ENCODE data around the gene SLC25A29.
"Not testable (repeated sequence)": the region's sequence is repeated elsewhere in the genome, so short reads cannot be mapped to it uniquely, and the experiment has no call there.

SLC25A29 gene

DNA sequence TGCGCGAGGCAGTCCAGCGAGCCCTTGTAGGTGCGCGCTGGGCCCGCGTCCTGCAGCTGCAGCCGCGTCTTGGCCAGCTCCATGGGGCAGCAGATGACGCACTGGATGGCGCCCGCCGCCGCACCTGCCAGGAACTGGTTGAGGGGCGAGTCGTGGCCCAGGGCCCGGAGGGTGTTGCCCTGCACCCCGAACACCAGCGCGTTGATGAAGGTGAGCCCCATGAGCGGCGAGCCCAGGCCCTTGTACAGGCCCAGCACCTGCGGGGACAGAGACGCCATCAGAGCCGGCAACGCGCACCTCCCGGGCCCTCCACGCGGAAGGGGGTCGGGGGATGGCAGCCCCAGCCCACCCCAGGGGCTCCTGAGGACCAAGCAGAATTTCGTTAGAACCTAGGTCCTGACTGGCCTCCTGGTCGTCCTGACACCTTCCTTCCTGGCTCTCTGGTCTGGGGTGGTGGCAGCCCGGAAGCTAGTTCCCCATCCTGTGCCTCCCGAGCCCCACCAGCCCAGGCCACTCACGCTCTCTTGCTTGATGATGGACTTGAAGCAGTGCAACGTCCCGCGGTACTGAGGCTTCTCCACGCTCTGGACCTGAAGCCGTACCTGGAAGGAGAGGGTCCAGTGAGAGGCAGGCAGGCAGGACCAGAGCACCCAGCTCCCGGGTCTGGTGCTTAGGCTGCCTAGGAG is 13.3 kb downstream of the SLC25A29 start:
- DNase-seq (ENCODE audit: low spot score) = no peak

DNA sequence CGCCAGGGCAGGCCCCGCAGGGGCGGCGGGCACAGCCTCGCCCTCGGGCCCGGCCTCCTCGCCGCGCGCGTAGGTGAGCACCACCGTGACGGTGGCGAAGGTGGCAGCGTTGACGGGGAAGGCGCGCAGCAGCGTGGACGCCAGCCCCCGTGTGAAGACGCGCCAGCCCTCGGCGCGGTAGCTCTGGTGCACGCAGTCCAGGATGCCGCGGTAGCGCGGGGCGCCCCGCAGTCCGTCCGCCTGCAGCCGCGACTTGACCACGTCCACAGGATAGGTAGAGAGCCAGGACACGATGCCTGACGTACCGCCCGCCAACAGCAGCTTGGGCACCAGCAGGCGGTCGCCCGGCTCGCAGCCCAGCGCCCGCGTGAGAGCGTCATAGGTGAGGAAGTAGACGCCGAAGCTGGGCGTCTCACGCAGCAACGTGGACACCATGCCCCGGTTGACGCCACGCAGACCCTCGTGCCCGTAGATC is 13.9 kb downstream of the SLC25A29 start:
- DNase-seq (ENCODE audit: low spot score) = no peak

DNA sequence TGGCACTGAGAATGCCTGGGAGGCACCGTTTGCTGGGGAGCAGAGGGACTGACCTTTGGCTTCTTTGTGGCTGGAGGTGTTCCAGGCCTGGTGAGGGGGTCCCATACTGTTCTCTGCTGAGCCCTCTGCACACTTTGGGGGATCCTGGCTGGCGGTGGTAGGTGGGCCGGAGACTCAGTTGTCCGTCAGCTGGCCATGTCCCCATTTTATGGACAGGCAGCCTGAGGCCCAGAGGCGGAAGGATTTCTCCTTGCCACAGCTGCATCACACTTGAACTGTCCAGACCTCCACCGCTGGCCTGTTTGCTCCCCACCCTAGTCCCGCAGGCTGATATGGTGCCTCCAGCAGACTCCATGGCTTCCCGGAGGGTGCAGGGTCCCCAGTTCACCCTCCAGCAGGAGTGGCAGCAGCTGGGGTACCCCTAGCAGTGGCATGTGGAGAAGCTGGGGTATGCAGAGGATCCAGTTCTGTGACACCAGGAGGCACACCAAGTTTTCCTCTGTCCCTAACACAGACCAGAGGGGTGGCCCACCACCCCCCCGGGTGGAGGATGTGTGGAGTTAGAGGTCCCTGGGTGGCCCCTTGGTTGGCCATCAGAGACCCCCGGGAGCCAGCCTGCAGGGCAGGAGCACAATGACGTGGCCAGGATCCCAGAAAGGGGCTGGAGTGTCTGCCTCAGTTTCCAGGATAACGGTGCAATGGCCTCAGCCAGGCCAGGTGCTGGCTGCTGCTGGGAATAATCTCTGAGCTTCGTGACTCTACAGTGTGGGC is 14.8 kb downstream of the SLC25A29 start:
- peak; percentile 6 for DNase-seq (ENCODE audit: low spot score)

DNA sequence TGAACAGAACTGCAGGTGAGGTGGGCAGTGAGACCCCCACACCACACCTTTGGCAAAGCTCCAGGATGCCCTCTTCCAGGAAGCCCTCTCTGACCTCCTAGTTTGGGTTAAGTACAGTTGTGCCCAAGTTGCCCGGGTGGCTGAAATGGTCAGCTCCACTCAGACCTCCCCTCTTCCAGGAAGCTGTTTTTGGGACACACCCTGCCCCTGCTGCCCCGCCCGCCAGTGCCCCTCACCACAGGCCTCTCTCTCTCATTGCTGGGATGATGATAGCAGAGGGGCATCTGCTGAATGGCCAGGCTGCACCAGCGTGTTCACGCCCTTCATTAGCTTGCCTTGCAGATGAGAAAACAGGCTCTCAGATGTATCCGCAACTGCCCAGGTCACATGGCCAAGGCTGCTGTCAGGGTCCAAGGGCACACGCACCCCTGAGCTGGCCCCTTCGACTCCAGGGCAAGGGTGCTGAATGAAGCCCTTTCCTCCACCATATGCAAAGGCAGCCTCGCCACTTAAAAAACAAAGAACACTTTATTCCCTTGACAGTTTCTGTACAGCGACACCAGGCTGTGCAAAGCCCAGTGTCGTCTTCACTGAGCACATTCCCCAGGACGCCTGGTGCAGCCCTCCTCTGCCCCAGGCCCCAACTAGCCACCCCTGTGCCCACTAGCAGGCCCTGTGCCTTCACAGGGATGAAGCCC is 15.5 kb downstream of the SLC25A29 start:
- no peak for DNase-seq (ENCODE audit: low spot score)

DNA sequence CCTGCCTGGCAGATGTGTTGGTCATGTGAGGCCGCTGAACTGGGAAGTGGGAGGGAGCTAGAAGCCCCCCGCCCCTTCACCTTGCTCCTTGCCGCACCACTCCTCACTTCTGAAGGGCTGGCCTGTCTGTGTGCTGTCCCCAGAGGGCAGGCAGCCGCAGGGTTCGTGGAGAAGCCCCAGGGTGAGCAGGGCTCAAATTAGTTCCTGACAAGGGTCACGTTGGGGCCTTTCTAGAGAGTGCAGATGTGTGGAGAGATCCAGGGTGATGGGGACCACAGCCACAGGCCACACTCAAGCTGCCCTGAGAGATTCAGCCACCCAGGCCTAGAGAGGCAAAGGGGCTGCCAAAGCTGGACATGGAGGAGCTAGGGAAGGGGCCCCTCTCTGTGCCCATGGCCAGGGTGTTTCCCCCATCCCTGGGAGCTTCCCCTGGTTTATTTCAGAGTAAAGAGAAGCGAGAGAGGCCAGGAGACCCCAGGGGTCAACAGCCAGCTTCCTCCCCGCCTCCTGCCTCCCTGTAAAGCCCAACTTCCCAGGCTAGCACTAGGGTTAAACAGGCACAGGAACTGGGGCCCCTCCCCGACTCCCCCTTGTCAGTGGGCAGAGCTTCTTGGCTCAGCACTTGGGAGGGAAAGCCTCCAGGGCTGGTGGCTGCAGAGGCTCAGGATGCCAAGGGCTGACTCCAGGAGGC is 16.2 kb downstream of the SLC25A29 start:
- no peak for DNase-seq (ENCODE audit: low spot score)

DNA sequence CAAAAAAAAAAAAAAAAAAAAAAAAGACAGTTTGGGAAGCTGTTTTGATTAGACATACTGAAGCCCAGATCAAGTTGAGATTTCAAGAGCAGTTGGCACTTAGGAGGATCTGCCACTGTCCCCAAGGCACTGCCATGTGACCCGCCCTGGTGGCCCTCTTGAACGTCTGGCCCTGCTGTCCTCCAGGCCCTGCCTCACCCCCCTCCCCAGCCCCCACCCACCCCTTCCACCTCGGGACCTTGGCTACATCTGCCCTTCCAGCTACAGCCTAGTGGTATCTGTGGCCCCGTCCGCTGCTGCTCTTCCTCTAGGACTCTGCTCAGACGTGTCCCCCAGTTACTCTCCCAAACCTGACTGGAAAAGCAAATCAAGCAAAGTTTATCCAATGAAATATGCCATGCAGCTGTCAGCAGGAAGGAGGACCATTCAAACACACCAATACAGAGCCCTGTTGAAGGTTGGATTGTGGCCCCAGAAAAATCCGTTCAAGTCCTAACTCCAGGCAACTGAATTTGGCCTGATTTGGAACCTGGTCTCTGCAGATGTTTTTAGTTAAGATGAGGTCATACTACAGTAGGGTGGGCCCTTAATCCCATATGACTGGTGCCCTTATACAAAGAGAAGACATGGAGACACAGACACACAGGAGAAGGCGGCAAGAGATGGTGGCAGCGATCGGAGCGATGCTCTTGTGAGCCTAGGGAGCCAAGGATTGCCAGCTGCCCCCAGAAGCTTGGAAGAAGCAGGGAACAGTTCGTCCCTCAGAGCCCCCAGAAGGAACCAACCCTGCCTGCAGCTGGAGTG is 17.7 kb downstream of the SLC25A29 start:
- DNase-seq (ENCODE audit: low spot score) = no peak

DNA sequence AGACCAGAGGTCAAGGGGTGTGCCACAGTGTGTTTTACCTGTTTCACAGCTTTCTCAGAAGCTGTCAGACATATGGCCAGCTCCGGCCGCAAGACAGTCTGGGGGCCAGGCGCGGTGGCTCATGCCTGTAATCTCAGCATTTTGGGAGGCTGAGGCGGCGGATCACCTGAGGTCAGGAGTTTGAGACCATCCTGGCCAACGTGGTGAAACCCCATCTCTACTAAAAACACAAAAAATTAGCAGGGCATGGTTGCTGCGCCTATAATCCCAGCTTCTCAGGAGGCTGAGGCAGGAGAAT is 18.3 kb downstream of the SLC25A29 start:
- DNase-seq (ENCODE audit: low spot score) = not testable (repeated sequence)

DNA sequence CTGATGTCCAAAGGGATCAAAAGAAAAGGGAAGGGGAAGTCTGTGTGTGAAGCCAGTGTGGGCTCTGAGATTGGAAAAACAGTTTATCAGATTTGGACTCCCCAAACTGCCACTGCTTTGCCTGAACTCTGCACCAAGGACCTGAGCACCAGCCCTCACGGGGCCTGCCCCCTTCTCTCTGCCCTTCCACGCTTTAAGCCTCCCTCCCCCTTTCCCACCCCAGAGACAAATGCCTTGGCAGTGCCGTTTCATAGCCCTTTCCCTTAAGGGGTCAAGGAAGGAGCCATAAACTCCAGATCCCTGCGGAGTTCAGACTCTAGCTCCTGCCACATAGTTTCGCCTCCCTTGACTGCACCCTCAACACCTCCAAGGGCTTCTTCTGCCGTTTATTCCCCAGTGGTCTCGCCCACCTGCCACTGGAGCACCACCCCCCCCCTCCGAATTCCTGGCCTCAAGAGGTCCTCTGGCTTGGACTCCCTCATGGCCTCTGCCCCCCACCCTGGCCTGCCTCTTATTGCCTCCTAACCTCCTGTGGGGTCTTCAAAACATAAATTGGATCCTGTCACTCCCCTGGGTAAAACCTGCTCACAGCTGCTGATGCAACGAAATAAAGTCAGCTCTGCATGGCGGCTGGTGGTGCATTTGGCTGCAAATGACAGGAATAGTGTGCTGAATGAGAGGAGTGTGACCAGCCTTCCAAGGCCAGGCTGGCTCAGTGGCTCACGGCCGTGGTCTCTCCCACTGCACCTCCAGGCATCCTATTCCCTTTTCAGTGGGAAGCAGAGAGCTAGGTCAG is 18.8 kb downstream of the SLC25A29 start:
- no peak for DNase-seq (ENCODE audit: low spot score)

DNA sequence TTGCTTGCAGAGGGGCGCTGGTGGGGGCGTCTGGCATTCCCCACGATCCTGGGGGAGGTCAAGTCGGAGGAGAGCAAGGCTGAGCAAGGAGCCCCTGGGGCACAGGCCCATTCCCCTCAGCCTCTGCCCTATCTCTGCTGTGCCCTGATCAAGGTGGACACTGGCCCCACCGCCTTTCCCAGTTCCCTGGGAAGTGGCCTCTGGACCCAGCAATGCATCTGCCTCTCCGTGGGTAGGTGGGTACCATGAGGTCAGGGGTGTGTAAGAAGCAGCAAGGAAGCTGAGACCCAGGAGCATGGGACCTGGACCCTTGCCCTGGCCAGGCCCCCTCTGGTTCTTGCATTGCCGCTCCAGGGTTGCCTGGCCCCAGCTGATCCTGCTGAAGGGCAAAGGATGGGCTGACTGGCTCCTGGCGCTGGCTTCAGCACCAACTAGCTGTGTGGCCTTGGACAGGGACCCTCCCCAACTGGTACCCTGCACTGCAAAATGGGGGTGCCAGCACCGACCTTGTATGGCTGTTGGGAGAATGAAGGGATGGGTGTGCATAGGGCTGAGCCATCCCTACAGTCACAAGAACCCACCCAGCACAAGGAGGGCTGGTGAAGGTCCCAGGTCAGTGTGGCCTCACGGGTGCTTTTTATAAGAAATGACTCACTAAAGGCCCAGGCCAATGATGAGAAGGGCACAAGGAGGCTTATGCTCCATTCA is 19.6 kb downstream of the SLC25A29 start:
- no peak for DNase-seq (ENCODE audit: low spot score)

DNA sequence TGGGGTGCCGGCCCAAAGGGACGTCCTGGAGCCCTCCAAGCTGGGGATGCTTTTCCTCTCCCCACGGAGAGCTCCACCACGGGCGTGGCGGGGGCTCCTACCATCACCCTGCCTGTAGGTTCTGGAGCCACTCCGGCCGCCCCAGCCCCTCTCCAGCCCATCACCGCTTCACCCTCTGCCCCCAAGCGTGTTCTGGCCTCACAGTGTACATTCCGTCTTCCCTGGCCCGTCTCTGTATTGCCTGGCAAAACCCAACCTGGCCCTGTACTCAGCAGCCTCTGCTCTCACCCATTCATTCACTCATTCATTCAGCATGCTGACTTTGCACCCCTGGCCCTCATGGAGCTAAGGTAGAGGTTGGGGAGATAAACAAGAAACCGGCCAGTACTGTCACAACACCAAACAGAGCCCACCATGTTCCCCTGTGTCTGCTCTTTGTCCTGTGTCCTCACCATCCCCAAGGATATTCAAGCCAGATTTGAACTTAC is 20.3 kb downstream of the SLC25A29 start:
- DNase-seq (ENCODE audit: low spot score) = no peak

DNA sequence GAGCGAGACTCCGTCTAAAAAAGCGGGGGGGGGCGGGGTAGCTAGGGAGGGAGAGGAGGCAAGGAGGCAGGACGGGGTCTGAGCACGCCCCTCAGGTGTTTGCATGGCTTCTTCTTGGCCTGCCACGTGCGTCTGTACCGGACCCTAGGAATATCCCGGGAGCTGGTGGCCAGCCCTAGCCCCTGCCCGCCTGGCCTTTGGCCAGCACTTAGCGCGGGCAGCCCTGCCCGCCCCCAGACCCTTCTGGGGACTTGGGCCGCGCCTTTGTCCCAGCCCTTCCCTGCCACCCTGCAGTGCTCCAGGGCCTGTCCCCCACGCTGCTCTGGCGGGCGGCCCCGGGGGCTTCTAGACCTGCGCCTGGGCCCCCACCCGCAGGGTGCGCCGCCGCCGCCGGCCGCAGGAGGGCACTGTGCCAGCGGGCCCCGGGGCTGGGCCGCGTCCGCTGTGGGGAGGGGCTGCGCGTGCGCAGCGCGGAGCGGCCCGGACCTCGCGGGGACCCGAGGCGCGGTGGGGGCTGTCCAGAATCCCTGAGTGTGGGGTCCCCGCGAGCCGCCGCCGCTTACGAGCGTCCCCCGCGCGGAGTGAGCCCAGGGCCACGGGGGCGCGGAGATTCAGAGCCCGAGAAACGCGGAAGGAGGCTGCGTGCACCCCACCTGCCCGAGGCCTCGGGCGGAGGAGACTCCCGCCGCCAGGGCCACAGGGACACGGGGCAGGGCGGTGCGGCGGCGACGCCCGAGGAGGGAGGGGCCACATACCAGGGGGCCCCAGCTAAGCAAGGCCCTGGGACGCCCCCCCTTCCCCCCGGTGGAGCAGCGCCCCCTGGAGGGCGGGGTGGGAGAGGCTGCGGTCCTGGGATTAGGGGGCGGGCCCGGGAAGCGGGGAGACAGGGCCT is 21.0 kb downstream of the SLC25A29 start:
- peak; percentile 97 for DNase-seq (ENCODE audit: low spot score)

DNA sequence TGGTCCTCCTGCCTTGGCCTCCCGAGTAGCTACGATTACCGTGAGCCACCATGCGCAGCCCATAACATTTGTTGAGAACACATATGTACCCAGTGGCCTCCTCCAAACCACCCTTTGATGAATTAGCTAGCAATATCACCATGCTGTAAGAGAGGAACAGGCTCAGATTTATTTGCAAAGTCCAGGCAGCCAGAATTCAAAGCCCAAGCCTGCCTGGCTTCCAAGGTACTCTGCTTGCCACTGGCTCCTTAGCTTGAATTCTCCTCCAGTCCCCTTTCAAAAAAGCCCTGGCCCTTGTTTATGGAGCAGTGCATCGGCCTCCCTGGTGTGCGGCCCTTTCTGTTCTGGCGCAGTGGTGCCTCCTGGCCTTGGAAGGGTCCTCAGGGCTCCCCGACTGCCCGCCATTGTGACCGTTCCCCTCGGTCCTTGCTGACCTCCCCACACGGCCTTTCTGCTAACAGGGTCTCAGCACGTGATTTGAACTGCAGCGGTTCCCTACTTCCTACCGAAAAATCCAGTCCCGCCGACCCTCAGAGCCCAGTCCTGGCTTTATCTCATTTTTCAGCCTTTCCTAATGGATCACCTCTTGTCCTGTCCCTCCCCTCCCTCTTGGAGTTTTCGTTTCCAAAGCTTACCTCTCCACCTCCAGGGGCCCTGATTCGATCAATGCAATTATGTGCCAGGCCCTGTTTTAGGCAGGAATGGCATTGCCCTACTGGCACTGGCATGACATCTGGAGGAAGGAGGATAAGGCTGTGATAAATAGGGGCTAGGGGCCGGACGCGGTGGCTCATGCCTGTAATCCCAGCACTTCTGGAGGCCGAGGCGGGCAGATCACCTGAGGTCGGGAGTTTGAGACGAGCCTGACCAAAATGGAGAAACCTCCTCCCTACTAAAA is 22.0 kb downstream of the SLC25A29 start:
- no peak for DNase-seq (ENCODE audit: low spot score)

DNA sequence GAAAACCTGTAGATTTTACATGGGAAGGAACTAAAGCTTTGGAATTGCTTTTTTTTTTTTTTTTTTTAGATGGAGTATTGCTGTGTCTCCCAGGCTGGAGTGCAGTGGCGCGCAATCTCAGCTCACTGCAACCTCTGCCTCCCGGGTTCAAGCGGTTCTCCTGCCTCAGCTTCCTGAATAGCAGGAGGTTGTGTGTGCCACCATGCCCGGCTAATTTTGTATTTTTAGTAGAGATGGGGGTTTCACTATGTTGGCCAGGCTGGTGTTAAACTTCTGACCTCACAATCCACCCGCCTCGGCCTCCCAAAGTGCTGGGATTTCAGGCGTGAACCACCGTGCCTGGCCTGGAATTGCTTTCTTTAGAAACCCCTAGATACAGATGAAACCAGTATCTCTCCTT is 22.8 kb downstream of the SLC25A29 start:
- not testable (repeated sequence) for DNase-seq (ENCODE audit: low spot score)

DNA sequence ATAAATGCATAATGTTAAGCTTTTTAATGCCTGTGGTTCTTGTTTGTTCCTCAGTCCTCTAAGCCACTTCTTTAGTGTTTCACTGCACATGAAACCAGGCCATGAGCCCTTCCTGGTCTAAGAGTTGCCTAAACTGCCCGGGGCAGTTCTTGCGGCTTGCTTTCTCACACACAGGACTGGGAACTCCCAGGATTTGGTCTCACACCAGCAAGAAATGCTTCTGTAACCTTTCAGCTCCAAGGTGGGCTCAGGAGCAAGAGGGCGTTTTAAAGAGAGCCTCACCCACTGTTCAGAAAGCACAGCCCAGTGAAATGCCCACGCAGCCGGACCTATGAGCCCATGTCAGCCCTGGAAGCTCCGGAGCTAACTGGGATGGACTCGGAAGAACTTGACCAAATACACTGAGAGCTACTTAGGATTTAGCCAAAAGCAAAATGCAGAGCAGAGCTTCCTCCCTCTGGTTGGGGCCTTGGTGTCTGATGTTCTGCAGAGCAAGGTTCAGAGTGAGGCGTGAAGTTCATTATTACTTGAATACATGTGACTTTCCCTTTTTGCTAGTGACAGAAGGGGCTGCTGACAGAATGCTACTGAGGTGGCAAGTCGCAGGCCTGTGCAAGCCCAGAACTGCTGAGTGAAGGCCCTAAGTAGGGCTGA is 23.4 kb downstream of the SLC25A29 start:
- no peak for DNase-seq (ENCODE audit: low spot score)

DNA sequence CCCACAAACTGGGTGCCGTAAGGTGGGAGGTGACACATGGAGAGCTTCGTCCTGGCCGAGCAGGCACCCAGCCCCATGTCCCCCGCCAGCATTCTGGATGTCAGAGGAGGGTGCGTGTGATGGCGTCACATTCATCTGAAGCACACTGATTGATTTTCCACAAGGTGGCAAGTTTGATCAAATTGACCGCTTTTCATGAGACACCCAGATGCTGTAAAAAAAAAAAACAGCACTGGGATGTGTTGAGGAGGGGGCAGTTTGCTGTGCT is 24.2 kb downstream of the SLC25A29 start:
- no peak for DNase-seq (ENCODE audit: low spot score)

DNA sequence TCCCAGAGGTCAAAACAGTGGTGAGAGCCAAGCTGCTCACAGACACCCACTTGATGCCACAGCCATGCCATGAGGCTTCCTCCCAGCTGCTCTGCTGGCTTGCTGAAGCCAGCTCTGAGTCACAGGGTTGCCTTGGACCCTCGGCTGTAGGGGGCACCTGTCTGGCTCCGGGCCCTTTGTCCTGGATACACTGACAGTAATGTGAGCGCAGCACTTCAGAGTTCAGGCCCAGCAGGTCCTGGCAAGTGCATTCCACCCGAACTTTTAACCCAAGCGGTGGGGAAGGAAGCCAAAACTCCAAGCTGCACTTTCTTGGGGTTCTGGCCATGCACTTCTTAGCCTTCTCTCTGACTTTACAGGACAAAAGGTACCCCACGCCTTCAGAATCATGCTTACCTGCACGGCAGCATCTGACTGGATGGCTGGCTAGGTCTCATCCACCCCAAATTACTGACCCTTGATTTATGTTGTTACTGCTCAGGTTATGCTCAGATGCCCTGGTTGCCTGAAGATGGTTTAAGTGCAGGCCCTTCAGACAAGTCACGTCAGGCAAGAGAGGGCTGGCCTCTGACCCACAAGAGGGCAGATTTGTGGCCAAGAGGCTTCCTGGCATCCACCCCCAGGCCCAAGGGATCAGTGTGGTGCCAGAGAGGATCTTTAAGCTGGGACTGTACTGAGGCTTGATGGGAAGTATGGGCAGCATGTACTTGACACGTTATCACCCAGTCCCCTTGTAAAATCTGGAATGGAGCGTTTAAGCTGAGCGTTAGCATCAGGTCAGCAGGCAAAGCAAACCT is 24.8 kb downstream of the SLC25A29 start:
- no peak for DNase-seq (ENCODE audit: low spot score)

DNA sequence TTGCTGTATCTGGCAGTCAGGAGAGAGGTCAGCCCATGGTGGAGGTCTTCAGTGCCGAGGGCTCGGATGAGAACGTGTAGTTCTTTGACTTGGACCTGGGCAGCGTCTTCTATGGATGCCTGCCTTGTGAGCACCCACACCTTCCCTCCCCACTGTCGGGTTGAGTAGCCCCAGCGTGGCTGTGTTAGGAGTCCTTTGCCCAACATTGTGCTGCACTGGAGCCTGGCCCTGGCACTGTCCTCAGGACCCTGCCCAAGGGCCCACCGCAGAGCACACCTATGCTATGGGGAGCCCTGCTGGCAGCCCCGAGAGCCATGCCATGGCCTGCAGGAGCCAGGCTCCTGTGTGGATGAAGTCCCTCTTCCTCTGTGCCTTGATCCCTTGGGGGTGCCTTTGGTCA is 26.7 kb downstream of the SLC25A29 start:
- DNase-seq (ENCODE audit: low spot score) = no peak

All from AG08396 (cell line).